Prostate gland (tissue), 2 donors: ENCODE measurements around the gene CATSPERZ. TPM values are rescaled to one million over a fixed set of nuclear protein-coding genes. Genes with fewer than 3 reads are reported as not detected.

Experiments used
- DNase-seq: peaks from one replicate; pipeline ENCODE4 v3.0.0-alpha.2; 2019; ENCODE audit warnings: low spot score
- H3K27ac ChIP-seq, 2 donors: fragments of 200-600 bp; sonication (generic); 2 replicates each; pipeline ENCODE4 v1.5.1; 2017 to 2019
- H3K27me3 ChIP-seq: fragments of 200-600 bp; sonication (generic); replicated peaks from 2 replicates; pipeline ENCODE4 v1.5.1; 2019; ENCODE audit not compliant: insufficient read depth
- H3K36me3 ChIP-seq, 2 donors: fragments of 200-600 bp; sonication (generic); 1 replicate in 1 of 2; 2 replicates in 1 of 2; pipeline versions ENCODE4 v1.5.1 to v1.8.1; 2017 to 2019
- H3K4me1 ChIP-seq: fragments of 200-600 bp; sonication (generic); replicated peaks from 2 replicates; pipeline ENCODE4 v1.5.1; 2019
- H3K4me3 ChIP-seq, 2 donors: fragments of 200-600 bp; sonication (generic); 2 replicates each; pipeline ENCODE4 v1.5.1; 2017 to 2019
- H3K9me3 ChIP-seq: fragments of 200-600 bp; sonication (generic); 2 replicates; pipeline ENCODE4 v1.5.1; 2017
- POLR2A ChIP-seq: fragments of 450-650 bp; IDR thresholded peaks from one replicate; pipeline ENCODE4 v1.6.1; 2016; ENCODE audit warnings: antibody characterized with exemption, mild to moderate bottlenecking
- POLR2AphosphoS5 ChIP-seq: sonication (generic); formaldehyde crosslinking; IDR thresholded peaks from one replicate; pipeline ENCODE4 v1.6.1; 2017; ENCODE audit warnings: antibody characterized with exemption
- WGBS: methylation state at CpG from one replicate; pipeline ENCODE4 v1.1.5; 2018; 5-methylcytosine and 5-hydroxymethylcytosine counted together
- intact Hi-C: fragments of 100-400 bp; cut with DNase I; formaldehyde crosslinking; loops from one replicate; pipeline ENCODE4 v1.14.2; 2022
- total RNA-seq, 2 donors: library from RNA; depleted of rRNA; stranded (reverse); fragments of >200 nt; gene quantifications; one replicate each; pipeline ENCODE4 v1.1.0, GENCODE V29; 2016
- TF ChIP-seq, protein P1 (sequence below), 4 experiments: fragments of 200-600 bp in 2 of 4; fragments of 450-650 bp in 2 of 4; sonication (generic) in 2 of 4; IDR thresholded peaks; 1 replicate in 3 of 4; 2 replicates in 1 of 4; pipeline ENCODE4 v1.5.1; 2016 to 2019; ENCODE audit warnings: antibody characterized with exemption in 4 of 4, mild to moderate bottlenecking in 2 of 4, moderate library complexity in 2 of 4

The CATSPERZ gene
- total RNA-seq, 2 donors from 2014 or later = 44.3 TPM; not detected in 1

DNA sequence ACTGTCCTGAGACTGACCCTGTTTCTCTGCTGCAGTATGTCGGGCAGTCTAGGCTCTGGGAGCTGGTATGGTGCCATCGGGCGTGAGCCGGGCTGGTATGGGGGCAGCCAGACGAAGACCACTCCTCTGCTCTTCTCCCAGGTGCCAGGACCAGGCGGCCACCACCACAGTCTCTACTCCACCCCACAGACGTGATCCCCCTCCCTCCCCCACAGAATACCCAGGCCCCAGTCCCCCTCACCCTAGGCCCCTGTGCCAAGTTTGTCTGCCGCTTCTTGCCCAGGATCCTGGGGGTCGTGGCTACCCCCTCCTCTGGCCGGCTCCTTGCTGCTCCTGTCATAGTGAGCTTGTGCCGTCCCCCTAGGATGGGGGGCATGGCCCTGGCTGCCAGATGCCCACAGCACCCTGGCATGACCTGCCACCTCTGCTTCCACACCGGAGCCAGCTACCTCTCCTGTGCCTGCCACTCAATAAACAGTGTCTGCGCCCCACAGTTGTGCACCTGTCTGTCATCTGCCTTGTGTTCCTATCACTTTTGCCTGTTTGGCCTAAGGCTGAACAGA, 11.1 kb upstream of the CATSPERZ start:
- H3K4me3 ChIP-seq = no peak overlapping the region
- intact Hi-C loops = no loop called here
- peaks cover 6% of the 10 kb centered on the region for H3K4me1 ChIP-seq
- H3K36me3 ChIP-seq = no peaks in the 10 kb centered on the region
- WGBS = 91% methylated on average over 13 of the region's 13 CpGs
- no peak overlapping the region for H3K27ac ChIP-seq
- H3K9me3 ChIP-seq = no peaks in the 10 kb centered on the region
- DNase-seq = no peak
- H3K27me3 ChIP-seq = peaks cover 5% of the 10 kb centered on the region
- no peak for TF ChIP-seq POLR2A
- TF ChIP-seq, protein P1, sequence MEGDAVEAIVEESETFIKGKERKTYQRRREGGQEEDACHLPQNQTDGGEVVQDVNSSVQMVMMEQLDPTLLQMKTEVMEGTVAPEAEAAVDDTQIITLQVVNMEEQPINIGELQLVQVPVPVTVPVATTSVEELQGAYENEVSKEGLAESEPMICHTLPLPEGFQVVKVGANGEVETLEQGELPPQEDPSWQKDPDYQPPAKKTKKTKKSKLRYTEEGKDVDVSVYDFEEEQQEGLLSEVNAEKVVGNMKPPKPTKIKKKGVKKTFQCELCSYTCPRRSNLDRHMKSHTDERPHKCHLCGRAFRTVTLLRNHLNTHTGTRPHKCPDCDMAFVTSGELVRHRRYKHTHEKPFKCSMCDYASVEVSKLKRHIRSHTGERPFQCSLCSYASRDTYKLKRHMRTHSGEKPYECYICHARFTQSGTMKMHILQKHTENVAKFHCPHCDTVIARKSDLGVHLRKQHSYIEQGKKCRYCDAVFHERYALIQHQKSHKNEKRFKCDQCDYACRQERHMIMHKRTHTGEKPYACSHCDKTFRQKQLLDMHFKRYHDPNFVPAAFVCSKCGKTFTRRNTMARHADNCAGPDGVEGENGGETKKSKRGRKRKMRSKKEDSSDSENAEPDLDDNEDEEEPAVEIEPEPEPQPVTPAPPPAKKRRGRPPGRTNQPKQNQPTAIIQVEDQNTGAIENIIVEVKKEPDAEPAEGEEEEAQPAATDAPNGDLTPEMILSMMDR (IDR thresholded peaks at IDR 0.05) = no peak
- no peak for TF ChIP-seq POLR2AphosphoS5

DNA sequence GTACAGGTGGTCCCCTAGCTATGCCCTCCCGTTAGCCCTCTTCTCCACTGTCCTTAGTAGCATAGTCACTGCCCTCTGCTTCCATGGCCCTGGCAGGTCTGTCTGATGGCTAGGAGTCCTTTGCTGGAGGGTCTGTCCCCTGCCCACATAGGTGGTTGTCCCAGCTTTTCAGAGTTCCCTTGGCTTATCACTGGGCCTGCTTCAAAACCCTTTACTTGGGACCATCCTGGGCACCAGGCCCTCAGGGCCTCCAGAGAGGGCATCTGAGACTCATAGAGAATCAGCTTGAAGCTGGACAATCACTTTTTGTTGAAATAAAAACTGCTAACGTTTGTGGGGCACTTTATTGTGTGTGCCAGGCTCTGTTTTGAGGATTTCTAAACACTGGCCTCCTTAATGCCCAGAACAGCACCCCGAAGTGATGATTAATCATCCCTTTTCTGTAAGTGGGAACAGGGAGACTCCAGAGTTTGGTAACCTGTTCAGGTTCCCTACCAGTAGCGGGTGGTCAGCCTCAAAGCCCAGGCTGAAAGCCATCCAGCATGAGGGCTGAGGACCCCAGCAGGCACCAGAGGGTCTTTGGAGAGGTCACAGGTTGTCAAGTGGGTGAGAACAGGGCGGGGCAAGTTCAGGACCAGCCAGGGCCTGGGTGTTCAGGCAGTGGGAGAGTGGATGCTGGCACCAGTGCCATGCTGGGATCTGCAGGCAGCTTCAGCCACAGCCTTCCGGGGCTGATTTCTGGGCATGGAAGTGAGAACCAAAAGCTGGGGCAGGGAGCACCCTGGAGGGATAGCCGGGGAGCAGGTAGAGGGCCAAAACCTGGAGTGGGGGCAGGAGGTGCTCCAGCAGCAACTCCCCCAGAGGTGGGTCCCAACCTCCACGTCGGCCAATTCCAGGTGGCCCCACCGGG, 9.6 kb upstream of the CATSPERZ start:
- Histone ChIP-seq H3K27ac (no peak overlapping the region), H3K9me3 (no peaks in the 10 kb centered on the region), H3K4me3 (no peak overlapping the region), H3K36me3 (no peaks in the 10 kb centered on the region), H3K27me3 (peaks cover 5% of the 10 kb centered on the region), H3K4me1 (peaks cover 6% of the 10 kb centered on the region)
- intact Hi-C loops = no loop called here
- DNase-seq = no peak
- WGBS = 53% methylated on average over 10 of the region's 10 CpGs
- TF ChIP-seq POLR2AphosphoS5 (no peak), POLR2A (no peak)
- TF ChIP-seq, protein P1 (IDR thresholded peaks at IDR 0.05) = no peak

DNA sequence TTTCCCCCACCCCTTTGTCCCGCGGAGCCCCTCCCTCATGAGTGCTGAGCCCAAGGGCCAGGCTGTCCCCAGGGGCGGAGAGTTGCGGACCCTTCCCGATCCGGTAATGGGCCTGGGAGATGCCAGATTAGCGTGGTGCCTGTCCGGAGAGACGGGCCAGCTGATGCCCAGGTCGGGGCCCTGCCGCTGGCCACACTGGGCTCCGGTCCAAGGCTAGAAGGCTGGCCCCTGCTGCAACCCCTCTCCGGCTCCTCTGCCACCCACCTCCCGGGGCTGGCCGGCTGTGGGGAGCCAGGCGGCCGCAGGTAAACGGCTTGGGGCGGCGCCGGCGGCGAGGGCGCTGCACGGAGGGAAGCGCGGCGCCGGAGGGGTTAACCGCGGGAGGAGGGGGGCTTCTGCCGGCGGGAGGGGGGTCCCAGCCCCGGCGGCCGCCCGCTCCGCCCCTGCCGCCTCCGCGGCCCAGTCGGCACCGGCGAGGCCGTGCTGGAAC, 8.9 kb upstream of the CATSPERZ start, which contains the start of gene KCNK4:
Gene KCNK4, plus strand, starts transcription at position 41 of the 490 bp plus-strand sequence. CDS start 1,717 bp downstream, outside the sequence.
- TF ChIP-seq, protein P1 (IDR thresholded peaks at IDR 0.05) = no peak
- no peak for TF ChIP-seq POLR2A
- no peak for TF ChIP-seq POLR2AphosphoS5
- Histone ChIP-seq H3K36me3 (no peaks in the 10 kb centered on the region), H3K4me3 (peak within 1 kb of the TSS; percentile 5 to 19), H3K27ac (no peak within 1 kb of the TSS), H3K27me3 (peaks cover 5% of the 10 kb centered on the region), H3K4me1 (peaks cover 3% of the 10 kb centered on the region), H3K9me3 (no peaks in the 10 kb centered on the region)
- DNase-seq = no peak
- WGBS = 5% methylated on average over 4 of the region's 45 CpGs
- intact Hi-C loops = no loop called here

DNA sequence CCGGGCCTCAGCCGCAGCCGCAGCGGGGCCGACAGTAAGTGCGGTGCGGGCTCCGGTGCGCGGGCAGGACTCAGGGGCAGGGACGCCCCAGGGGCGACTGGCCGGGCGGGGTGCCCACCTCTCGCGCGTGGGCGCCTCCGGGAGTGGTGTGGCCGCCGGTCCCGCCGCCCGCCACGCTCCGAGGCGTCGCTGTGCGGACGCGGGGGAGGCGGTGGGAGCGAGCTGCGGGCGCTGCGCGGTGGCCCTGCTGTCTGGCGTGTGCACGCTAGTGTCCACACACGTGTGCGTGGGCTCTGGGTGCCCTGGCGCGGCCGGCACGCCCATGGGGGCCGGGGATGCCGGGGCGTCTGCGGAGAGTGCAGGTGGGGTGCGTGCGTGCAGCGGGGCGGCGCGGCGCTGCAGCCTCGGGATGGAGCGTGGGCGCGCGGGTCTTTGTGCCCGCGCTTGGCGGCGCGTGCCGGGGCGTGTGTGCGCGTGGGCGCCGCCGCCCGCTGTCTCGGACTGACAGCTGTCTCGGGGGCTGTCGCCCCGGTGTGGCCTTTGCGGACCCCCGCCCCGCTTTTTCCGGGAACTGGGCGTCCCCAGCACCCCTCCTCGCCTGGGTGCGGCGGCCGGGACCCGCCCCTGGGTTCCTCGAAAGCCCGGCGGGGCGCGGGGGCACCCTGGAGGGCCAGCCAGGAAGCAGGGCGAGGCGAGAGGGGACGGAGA, 8.3 kb upstream of the CATSPERZ start:
- Histone ChIP-seq H3K27ac (no peak overlapping the region), H3K4me3 (peak overlapping the region; percentile 5 to 19), H3K9me3 (no peaks in the 10 kb centered on the region), H3K4me1 (peaks cover 3% of the 10 kb centered on the region), H3K27me3 (peaks cover 5% of the 10 kb centered on the region), H3K36me3 (no peaks in the 10 kb centered on the region)
- TF ChIP-seq, protein P1 (IDR thresholded peaks at IDR 0.05) = no peak
- TF ChIP-seq POLR2AphosphoS5 = no peak
- no peak for TF ChIP-seq POLR2A
- WGBS = 0% methylated on average over 33 of the region's 96 CpGs
- intact Hi-C loops = no loop called here
- DNase-seq = no peak
